Stimulated activated CD8-positive, alpha-beta memory T cell treated with anti-CD3 and anti-CD28 coated beads, Interleukin-2, amount 100 ng/mL, for 1 hour (primary cell): ENCODE measurements around the gene KLHDC3.
"Not testable (repeated sequence)": the region's sequence is repeated elsewhere in the genome, so short reads cannot be mapped to it uniquely, and the experiment has no call there.

ENCODE experiments used
- DNase-seq, 2 donors: peaks; one replicate each; pipeline ENCODE4 v3.0.0-alpha.2; 2020; ENCODE audit warnings: low read depth in 2 of 2

KLHDC3 gene

DNA sequence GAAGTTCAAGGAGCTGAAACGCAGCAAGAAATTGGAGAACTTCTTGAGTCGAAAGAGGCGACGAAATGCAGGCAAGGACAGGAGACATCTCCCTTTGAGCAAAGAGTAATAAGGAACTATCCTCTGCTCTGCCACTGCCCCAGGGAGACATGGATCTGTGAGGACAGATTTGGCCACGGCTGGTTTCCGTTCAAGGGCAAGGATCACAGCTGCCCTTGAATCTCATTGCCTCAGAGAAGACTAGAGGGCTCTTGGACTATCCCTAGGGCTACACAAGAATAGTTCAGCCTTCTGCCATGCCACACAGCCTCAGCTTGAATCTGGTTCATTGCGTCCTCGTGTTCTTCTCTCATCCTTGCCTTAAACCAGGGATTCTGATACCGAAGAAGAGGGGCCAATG is 15.1 kb downstream of the KLHDC3 start:
- DNase-seq, result no peak

DNA sequence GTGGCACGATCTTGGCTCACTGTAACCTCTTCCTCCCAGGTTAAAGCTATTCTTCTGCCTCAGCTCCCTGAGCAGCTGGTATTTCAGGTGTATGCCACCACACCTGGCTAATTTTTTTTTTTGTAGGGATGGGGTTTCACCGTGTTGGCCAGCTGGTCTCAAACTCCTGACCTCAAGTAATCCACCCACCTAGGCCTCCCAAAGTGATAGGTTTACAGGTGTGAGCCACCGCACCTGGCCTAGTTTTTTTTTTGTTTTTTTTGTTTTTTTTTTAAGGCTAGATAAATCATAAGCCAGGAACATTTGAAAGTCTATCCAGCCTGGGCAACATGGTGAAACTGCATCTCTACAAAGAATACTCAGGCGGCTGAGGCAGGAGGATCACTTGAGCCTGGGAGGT is 18.3 kb downstream of the KLHDC3 start:
- DNase-seq, result no peak

DNA sequence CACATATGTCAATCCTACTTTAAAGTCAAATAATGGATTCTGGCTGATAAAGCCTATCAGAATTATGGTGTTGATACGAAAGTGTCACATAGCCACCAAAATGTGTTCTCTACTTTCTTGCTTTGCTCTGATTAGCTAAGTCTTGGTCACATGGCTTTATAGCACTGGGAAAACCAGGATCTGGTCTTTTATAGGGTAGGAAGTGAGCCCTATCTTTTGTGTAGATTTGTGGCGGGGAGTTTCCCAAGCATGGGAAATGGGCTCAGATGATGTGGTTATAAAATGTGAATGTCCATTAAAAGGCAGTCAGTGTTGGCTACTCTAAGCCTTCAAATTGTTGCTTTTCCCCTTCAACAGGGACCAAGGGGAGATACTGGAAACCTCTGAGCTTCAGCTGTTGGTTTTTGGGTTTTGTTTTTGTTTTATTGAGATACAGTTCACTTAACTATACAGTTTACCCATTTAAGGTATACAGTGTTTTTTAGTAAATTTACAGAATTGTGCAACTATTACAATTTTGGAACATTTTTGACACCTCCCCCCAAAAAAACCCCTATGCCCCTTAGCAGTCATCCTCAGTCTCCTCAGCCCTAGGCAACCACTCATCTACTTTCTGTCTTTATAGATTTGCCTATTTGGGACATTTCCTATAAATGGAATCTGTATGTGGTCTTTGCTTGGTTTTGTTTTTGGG is 19.6 kb downstream of the KLHDC3 start:
- no peak for DNase-seq

DNA sequence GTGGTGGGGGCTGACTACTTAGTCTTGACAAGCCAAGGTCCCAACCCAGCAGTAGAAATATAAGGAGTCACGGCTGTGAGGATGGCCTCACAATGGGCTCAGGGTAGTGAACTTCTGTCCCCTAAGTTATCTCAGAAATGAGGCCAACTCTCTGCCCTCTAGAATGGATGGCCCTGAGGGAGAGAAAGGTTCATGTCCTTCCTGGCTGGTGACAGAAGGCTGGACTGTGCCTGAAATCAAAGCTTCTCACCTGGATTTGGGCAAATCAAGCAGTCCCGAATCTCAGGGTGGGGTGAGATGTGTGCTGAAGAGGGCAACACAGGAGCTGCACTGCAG is 20.1 kb downstream of the KLHDC3 start:
- no peak for DNase-seq

DNA sequence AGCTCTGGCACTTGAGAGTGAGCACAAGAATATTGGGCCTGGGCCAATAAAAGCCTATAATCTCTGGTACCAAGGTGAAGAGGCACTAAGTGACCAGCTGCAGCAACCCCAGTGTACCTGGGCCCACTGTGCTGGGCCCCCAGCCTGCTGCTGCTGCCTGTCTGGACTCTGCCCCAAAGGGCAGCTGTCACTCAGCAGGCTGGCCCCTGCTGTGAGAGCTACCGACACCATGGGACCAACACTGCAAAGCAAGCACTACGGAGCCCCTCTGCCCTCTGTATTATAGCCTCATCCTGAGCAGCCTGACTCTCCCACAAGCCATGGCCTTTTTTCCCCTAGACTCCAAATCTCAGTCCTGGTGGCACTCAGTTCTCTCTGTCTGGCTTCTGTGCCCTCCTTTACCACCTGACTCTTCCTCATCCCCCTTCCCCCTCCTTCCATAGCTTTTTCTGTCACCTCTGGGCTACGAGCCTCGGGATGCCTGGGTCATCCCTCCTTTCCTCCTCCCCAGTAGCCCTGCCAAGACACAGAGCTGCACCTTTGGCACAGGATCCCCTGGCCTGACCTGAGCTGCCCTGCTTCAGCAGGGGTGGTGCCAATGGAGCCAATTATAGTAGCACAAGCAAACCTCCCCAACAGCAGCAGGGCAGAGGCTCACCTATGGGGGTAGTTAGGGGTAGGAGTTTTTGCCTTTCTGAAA is 21.6 kb downstream of the KLHDC3 start:
- DNase-seq, result no peak

DNA sequence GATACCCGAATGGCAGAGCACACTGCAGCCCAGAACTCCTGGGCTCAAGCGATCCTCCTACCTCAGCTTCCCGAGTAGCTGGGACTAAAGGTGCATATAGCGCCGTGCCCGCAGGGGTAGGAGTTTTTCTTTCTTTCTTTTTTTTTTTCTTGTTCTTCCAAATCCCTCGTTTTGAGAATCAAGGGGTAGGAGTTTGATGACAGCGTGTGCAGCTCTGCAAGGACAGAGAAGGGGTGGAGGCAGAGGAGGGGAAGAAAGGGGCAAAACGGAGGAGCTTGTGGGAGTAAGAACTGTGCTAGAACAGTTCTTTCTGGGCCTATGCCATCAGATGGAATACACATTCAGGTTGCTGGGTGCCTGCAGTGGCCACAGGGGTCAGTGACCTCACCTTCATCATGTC is 22.7 kb downstream of the KLHDC3 start:
- no peak for DNase-seq

DNA sequence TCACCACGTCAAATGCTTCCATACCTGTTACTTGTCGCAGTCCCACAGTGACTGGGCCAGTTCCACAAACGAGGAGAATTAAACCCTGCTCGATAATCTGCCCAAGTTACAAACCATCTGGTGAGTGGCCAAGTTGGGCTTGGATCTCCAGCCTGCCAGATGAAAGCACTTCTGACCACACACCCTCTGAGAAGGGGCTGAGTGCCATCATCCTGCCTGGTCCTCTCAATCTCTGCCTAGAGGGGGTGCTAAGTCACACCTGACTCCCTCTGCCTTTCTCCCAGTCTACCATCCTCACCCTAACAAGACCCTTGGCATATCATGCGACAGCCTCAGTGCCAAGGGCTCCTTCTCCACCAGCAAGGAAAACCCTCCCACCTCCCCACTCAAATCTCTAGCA is 23.1 kb downstream of the KLHDC3 start:
- DNase-seq, result no peak

DNA sequence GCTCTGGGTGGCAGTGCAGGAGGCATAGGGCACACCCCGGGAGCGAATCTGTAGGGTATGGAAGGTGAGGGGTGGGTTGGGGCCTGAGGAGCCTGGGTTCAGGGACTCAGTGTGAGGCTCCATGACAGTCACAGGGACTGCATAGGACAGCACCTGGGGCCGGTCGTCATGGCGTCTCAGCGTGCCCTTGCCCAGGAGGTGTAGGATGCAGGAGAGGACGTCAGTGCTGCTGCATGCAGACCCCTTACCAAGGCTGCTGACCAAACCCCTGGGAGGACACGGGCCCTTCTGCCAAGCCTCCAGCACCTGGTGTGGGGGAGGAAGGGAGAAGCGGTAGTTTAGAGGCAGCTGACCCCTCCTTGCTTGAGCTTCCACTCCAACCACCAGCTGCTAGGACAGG is 23.7 kb downstream of the KLHDC3 start:
- DNase-seq, result no peak

DNA sequence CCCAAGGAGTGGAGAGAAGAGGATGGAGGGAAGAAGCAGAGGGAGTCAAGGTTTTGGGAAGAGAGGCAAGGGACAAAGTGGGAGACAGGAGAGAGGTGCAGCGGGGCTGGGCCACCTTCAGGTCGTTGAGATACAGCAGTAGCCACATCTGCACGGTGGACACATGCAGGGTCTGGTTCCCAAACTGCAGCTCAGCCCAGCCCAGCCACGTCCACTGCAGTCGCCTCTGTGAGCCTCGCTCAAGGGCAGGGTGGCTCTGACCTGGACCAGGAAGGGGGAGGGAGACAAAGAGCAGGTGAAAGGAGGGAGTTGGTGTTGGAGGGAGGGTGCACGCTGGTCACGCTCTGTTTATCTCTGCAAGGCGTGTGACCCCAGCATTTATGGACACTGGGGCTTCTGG is 24.7 kb downstream of the KLHDC3 start:
- no peak for DNase-seq

DNA sequence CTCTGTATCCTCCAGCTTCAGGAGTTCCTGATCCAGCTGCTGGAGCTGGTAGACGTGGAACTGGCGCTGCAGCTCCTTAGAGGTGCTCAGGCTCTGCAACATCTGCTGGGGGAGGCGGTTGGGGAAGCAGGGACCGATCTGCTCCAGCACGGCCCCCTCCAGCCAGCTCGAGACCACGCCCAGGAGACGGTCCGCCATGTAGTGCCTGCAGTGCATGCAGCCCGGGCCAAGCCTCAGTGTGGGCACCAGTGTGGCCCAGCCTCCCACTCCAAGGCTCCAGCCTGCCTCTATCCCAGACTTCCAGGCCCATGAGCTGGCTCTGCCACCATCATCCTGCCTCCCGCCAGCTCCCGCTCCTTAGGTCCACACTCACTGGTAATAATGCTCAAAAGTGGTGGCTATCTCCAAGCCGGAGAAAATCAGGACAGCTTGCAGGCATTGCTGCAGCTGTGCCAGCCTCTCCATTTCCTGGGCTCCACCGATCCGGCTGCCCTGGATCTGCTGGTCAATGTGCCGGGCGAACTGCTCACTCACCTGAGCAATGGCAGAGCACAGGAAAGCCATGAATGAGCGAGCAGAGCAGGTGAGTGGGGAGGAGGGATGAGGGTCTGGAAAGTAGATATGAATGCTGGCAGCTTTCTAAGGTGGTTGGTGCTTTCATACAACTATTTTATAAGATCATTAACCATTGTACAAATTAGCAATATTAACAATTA is 26.7 kb downstream of the KLHDC3 start:
- no peak for DNase-seq

DNA sequence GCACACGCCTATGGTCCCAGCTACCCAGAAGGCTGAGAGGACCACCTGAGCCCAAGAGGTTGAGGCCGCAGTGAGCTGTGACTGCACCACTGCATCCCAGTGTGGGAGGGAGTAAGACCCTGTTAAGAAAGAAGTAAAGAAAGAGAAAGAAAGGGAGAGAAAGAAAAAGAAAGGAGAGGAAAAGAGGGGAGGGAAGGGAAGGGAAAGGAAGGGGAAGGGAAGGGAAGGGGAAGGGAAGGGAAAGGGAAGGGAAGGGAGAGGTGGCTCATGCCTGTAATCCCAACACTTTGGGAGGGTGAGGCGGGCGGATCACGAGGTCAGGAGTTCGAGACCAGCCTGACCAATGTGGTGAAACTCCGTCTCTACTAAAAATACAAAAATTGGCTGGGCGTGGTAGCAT is 27.4 kb downstream of the KLHDC3 start:
- DNase-seq, result not testable (repeated sequence)

DNA sequence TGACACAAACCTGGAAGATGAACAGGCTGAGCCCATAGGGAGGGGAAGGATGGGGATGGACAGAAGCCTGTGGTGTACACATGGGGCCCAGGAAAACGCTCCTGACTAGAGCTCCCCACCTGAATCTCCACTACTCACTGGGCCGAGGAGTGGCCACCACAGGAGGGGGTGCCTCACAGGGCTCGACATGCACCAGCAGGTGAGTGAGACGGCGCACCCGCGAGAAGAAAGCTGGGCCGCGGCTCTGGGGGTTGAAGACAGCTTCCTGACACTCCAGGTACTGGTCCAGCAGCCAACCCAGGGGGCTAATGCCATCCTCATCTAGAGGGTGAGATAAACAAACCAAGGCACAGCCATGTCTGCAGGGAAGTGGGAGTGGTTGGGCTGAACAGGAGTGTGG is 29.3 kb downstream of the KLHDC3 start:
- no peak for DNase-seq

DNA sequence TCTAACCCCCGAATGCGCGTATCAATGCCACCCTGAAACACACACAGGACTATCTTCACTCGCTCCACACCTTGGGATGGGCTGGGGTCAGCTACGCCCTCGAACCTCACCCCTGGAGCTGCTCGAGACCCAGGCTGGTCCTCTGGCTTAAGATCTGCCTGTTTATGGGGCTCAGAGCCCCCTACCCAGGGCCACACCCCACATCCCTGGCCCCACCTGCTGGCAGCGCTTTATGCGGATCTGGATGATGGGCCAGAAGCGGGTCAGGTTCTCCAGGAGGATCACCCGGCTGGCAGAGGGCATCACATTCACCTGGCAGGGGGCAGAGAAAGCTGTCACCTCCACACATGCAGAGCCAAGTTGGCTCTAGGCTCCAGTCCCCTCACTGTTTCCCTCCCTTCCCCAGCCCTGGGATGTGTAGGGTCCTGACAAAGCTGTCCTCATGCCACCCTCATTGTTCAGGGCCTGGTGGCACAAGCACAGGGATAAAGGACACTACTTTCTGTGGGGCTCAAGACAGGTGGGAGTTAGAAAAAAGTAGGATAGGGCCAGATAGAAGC is 31.4 kb downstream of the KLHDC3 start:
- no peak for DNase-seq

DNA sequence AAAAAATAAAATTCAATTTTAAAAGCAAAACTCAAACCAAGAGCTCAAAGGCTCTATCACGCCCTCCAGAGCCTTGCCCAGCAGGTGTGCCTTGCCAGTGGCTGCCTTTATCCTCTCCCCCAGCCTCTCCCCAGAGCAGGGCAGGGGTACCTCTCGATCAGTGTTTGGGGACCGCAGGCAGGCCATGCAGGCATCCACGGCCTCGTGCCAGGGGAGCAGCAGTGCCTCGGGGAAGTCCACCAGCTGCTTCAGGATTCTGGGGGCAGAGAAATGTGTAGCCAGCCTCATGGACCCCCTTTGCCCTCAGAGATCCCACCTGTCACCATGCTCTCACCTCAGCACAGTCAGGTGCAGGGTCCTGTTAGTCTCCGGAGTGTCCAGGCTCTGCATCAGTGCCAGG is 33.9 kb downstream of the KLHDC3 start:
- DNase-seq, result no peak

DNA sequence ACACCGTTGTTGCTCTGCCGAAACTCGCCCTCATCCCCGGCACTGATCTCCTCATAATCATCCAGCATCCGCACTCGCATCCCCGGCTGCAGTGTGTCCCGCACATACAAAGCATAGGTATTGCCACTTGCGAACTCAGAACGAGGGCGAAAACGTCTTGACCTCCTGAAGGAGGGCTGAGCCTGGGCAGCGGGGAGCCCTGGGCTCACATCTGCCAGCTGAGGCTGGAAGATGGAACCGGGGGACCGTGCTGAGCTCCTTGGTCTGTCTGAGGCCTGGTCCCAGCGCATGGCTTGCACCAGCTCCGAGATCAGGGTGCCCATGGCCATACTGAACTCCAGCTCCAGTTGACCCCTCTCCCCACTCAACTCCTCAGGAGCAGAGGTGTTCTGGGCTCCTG is 36.9 kb downstream of the KLHDC3 start:
- no peak for DNase-seq

DNA sequence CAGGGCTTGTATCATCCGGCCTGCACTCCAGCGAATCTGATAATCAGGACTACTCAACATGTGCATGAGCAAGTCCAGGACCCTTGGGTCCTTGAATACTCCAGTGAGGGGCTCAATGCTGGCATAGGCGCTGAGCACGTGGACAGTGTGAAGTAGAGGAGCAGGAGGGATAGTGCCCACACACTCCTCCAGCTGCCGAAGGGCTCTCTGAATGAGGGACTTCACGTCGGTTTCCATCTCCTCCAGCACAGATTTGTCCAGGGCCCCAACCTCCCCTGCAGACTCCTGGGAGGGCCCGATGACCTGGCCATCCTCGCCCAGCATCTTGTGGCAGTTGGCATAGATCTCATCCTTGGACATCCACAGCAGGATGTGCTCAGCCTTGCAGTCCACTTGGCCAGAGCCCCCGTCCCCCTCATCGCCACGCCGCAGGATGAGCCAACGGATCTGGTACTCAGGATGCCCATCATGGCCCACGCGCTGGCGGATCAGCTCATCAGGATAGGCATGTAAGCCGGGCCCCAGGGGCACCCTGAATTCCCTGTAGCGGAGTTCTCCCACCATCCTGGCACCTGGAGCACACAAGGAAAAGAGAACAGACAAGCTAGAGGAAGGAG is 38.3 kb downstream of the KLHDC3 start:
- no peak for DNase-seq

DNA sequence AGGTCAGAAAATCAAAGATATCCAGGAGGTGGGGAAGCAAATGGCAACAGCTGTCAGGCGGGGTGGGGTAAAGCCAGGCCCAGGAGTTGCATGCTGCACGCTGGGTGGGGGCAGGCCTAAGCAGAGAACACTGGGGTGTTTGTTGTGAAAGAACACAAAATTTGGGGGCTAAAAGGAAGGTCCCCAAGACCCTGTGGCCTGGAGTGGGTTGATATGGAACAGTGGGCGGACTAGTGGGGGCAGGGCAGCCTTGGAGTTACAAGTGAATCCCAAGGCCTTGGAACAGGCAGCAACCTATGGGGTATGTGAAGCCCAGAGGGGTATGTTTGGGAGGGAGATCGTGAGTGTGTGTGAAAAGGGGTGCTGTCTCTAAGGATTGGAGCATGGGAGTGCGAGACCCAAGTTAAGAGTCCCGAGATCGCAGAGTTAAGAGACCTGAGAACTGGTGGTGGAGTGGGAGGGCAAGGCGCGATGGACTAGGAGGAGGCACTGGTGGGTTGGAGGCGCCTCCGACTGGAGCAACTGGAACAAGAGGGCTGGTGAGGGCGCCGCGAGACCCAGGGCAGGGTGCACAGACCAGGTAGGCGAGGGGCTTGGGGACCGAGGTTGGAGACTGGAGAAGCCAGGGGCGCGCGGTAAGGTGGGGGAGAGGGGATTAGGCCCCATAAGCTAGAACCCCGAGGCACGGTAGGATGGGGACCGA is 38.9 kb downstream of the KLHDC3 start:
- DNase-seq, result no peak

DNA sequence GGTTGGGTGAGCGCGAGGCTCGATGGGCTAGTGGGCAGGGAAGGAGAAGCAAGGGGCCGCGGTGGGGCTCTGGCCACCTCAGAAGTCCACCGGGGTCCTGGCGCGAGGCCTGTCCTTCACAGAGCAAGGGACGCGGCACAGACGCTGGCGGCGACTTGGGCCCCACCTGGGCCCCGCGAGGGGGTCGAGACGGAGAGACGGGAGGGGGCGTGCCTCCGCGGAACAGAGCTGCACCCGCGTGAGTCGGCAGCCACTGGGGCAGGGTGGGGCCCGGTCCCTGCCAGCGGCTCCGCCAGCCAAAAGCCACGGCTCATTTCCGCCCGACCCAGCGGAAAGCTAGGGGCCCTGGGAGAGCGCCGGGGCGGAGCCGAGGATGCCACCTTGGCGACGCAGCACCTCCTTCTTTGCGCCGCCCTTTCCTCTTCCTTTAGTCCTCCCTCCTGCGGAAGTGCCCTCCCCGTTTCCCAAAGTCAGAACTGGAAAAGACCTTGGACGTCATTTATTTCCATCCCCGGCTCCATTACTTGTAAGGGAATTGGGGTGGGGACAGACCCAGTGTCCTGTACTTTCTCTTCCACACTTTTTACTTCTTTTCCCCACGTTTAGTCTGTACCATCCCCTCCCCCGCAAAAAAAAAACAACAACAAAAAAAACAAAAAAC is 39.6 kb downstream of the KLHDC3 start, which contains the start of gene CUL7:
Gene CUL7, minus strand, starts transcription at position 307 of the 661 bp plus-strand sequence. CDS start 1,063 bp downstream, outside the sequence.
- peak; percentile 75 to 79 for DNase-seq

DNA sequence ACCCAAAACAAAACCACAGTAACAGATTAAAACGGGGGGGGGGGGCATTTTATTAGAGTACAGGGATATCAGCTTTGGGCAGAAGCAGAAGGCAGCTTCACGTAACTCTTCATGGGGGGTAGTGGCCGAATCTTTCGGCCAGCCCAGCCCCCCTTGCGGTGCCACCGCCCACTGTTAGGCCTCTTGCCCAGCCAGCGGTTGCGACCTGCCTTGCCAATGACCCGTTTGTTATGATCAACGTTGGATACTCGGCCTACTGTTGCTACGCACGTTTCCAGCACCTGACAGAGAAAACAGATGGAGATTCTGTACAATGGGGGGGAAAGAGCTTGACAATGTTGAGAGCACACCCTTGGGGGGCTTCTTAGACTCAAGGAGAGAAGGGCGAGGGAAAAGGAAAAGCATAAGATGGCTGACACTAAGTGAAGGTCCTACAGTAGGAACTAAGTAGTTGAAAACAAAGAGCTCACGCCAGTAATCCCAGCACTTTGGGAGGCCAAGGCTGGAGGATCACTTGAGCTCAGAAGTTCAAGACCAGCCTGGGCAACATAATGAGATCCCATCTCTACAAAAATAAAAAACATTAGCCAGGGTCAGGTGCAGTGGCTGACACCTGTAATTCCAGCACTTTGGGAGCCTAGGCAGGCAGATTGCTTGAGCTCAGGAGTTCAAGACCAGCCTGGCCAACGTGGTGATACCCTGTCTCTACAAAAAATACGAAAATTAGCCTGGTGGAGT is 40.3 kb downstream of the KLHDC3 start:
- DNase-seq, result no peak

DNA sequence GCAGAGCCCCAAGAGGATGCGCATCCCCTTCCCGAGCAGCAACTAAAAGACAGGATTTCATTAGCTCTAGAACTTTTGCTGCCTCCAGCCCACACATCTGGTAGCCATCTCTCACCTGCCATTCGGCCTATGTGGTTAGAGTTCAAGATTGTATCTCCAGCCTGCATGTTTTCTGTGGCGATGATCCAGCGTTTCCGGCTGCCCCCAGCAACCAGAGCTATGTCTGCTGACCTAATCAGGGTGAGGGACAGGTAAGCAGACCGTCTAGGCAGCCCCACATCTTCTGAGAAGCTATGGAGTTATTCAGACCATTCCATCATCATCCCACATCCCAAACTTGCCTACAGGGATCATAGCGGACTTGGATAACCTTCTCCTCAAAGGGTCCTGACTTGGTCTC is 41.9 kb downstream of the KLHDC3 start:
- DNase-seq, result no peak
